Parathyroid adenoma (tissue), 2 donors: Measurements from ENCODE around the gene FIGN.

Source experiments
- H2AFZ ChIP-seq: fragments of 300-600 bp; sonication (generic); one replicate; pipeline ENCODE4 v1.7.0; 2017; ENCODE audit warnings: antibody characterized with exemption, mild to moderate bottlenecking
- H3K27ac ChIP-seq: fragments of 300-600 bp; sonication (generic); one replicate; pipeline ENCODE4 v1.7.0; 2017
- H3K27me3 ChIP-seq: fragments of 300-600 bp; sonication (generic); one replicate; pipeline ENCODE4 v1.7.0; 2017; ENCODE audit warnings: low read length; ENCODE audit not compliant: control insufficient read depth, insufficient read depth
- H3K36me3 ChIP-seq: fragments of 300-600 bp; sonication (generic); one replicate; pipeline ENCODE4 v1.7.0; 2017; ENCODE audit warnings: low read length; ENCODE audit not compliant: control insufficient read depth, insufficient read depth
- H3K4me1 ChIP-seq: fragments of 300-600 bp; sonication (generic); one replicate; pipeline ENCODE4 v1.7.0; 2017; ENCODE audit warnings: control low read depth
- H3K4me2 ChIP-seq: fragments of 300-600 bp; sonication (generic); one replicate; pipeline ENCODE4 v1.7.0; 2017; ENCODE audit warnings: low read length
- H3K4me3 ChIP-seq: fragments of 300-600 bp; sonication (generic); one replicate; pipeline ENCODE4 v1.7.0; 2017; ENCODE audit warnings: low read depth, low read length
- H3K79me2 ChIP-seq: fragments of 300-600 bp; sonication (generic); one replicate; pipeline ENCODE4 v1.7.0; 2017; ENCODE audit warnings: control low read depth
- H3K9ac ChIP-seq: fragments of 300-600 bp; sonication (generic); one replicate; pipeline ENCODE4 v1.7.0; 2017; ENCODE audit warnings: mild to moderate bottlenecking
- H3K9me3 ChIP-seq: fragments of 300-600 bp; sonication (generic); one replicate; pipeline ENCODE4 v1.7.0; 2017; ENCODE audit warnings: low read length; ENCODE audit not compliant: control insufficient read depth
- TF ChIP-seq, protein P1 (sequence below): fragments of 300-600 bp; sonication (generic); IDR thresholded peaks from one replicate; pipeline ENCODE4 v1.7.0; 2017; ENCODE audit warnings: antibody characterized with exemption, mild to moderate bottlenecking
- donor health status: primary hyperparathyroidism.

FIGN gene

DNA sequence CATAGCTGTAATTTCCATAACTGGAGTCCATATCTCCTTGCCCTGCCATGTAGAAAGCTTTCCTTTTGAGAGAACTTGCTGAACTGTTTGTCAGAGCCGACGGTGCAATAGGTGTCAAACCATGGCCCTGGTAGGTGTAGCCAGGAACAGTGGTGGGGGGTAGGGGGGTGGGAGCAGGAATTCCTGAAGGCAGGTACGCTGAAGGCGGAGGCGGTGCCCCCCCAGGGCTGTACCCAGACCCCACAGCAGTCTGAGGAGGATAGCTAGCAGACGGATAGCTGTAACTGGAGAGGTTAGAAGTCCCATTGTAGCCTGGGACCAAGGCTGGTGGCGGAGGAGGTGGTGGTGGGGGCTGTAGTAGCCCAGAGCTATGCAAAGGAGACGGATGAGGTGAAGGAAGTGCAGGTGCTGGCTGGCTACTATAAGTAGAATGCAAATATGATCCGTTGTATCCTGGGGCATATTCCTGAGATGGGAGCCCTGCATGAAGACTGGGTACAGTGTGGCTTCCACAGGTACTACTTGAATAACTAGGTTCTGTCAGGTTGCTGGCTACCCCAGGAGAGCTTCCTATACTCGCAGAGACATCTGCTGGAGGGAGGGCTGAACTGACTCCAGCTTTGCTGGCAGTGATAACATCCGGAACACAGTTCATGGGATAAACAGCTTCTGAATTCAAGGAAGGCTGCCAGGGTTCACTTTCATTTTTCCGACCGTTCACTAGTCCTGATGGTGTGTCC, 124.8 kb downstream of the FIGN start:
- Histone ChIP-seq H3K4me2 (no peak overlapping the region), H3K27me3 (no peaks in the 10 kb centered on the region), H3K36me3 (no peaks in the 10 kb centered on the region), H2AFZ (no peak overlapping the region), H3K79me2 (no peaks in the 10 kb centered on the region), H3K9ac (no peak overlapping the region), H3K9me3 (no peaks in the 10 kb centered on the region), H3K4me1 (no peaks in the 10 kb centered on the region), H3K27ac (no peak overlapping the region), H3K4me3 (no peak overlapping the region)
- TF ChIP-seq, protein P1, sequence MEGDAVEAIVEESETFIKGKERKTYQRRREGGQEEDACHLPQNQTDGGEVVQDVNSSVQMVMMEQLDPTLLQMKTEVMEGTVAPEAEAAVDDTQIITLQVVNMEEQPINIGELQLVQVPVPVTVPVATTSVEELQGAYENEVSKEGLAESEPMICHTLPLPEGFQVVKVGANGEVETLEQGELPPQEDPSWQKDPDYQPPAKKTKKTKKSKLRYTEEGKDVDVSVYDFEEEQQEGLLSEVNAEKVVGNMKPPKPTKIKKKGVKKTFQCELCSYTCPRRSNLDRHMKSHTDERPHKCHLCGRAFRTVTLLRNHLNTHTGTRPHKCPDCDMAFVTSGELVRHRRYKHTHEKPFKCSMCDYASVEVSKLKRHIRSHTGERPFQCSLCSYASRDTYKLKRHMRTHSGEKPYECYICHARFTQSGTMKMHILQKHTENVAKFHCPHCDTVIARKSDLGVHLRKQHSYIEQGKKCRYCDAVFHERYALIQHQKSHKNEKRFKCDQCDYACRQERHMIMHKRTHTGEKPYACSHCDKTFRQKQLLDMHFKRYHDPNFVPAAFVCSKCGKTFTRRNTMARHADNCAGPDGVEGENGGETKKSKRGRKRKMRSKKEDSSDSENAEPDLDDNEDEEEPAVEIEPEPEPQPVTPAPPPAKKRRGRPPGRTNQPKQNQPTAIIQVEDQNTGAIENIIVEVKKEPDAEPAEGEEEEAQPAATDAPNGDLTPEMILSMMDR: no peak

DNA sequence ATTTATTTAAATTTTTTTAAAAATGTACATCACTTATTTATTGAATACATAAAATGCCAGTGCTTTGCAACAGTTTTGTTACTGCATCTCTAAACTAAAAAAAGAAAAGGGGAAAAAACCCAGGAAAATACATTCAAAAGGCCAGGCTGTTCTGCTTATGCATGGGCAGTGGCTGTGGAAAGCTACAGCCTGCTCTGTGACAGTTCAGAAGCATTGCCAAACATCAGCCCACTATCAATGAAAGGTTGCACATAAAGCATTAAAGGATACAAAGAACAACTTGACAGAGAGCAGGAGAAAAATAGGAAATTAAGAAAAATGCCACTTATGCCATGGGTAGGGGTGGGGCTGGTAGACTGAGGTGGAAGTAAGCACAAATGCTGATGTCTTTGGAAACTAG, 128.2 kb downstream of the FIGN start:
- H2AFZ ChIP-seq: no peak overlapping the region
- H3K79me2 ChIP-seq: no peaks in the 10 kb centered on the region
- H3K4me2 ChIP-seq: no peak overlapping the region
- H3K27me3 ChIP-seq: no peaks in the 10 kb centered on the region
- no peaks in the 10 kb centered on the region for H3K4me1 ChIP-seq
- H3K4me3 ChIP-seq: no peak overlapping the region
- H3K9ac ChIP-seq: no peak overlapping the region
- H3K36me3 ChIP-seq: no peaks in the 10 kb centered on the region
- no peaks in the 10 kb centered on the region for H3K9me3 ChIP-seq
- no peak overlapping the region for H3K27ac ChIP-seq
- TF ChIP-seq, protein P1: no peak

DNA sequence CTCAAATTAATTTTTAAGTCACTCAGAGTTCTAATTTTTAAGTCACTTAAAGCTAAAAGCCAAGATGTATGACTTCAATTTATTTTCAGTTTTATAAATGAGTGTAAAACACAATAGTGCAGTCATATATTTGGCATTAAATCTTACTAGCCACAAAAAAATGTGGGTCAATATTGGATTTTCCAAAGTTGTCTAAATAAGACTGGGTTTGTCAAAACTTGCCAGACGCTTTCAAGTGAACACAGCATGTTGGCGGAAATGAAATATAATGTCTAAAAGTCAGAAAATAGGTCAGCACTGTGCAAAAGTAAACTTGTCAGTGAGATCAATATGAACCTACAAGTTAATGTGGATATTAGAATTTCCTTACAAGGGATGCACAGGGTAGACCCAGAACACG, 128.9 kb downstream of the FIGN start:
- no peak overlapping the region for H3K27ac ChIP-seq
- H3K4me1 ChIP-seq: no peaks in the 10 kb centered on the region
- H3K79me2 ChIP-seq: no peaks in the 10 kb centered on the region
- H3K9ac ChIP-seq: no peak overlapping the region
- TF ChIP-seq, protein P1: no peak
- no peak overlapping the region for H3K4me2 ChIP-seq
- H3K36me3 ChIP-seq: no peaks in the 10 kb centered on the region
- no peaks in the 10 kb centered on the region for H3K27me3 ChIP-seq
- no peaks in the 10 kb centered on the region for H3K9me3 ChIP-seq
- H2AFZ ChIP-seq: no peak overlapping the region
- H3K4me3 ChIP-seq: no peak overlapping the region

DNA sequence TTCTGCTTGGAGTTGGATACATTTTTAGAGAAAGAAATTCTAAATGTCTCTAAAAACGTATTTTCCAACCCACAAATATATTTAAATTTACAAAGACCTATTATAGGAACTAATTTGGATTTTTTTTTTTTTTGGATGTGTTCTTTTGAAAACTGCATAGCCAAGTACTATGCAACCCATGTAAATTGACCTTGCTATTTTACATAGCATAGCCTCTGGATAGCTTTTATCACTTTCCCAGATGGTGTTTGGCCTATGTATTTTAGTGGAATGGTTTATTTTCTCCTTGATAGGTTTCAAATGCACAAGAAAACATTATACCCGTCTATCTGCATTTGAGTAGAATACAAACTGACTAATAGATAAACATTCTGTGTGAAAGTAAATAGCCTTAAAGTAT, 130.0 kb downstream of the FIGN start:
- H3K79me2 ChIP-seq: no peaks in the 10 kb centered on the region
- no peak overlapping the region for H3K27ac ChIP-seq
- no peak overlapping the region for H3K4me3 ChIP-seq
- TF ChIP-seq, protein P1: no peak
- no peaks in the 10 kb centered on the region for H3K27me3 ChIP-seq
- no peak overlapping the region for H3K4me2 ChIP-seq
- H3K36me3 ChIP-seq: no peaks in the 10 kb centered on the region
- no peaks in the 10 kb centered on the region for H3K9me3 ChIP-seq
- no peaks in the 10 kb centered on the region for H3K4me1 ChIP-seq
- no peak overlapping the region for H2AFZ ChIP-seq
- H3K9ac ChIP-seq: no peak overlapping the region

DNA sequence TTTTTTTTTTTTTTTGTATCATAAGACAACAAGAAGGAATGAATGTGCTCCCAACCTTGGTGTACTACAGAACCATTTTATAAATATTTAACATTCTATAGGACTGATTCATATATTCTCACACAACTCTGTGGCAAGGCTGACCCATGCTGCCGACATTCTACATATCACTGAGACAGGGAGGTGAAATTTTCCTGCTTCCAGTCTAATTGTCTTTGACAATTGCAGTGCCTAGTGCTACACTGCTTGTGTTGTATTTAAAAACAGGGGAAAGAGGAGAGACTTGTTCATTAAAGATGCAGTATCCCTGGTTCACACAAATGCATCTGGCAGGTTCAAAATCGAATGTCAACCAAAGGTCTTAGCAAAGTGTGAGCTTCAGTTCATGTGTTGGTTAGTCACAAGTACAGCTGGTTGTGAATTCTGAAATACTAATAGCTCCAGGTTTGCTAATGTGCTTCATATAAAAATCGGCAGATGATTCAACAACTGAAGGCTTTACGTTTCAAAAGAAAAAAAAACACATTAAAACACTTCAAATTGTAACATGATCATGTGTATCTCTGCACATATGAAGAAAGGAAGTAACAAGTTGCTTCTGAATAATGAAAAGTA, 130.8 kb downstream of the FIGN start:
- Histone ChIP-seq H2AFZ (no peak overlapping the region), H3K4me2 (no peak overlapping the region), H3K27me3 (no peaks in the 10 kb centered on the region), H3K4me1 (no peaks in the 10 kb centered on the region), H3K79me2 (no peaks in the 10 kb centered on the region), H3K27ac (no peak overlapping the region), H3K9ac (no peak overlapping the region), H3K9me3 (no peaks in the 10 kb centered on the region), H3K4me3 (no peak overlapping the region), H3K36me3 (no peaks in the 10 kb centered on the region)
- TF ChIP-seq, protein P1: no peak
